Hair follicle dermal papilla cell (primary cell): ENCODE data around the gene ATP5F1D. TPM values are rescaled to one million over a fixed set of nuclear protein-coding genes. Genes with fewer than 3 reads are reported as not detected.

Experiments used
- total RNA-seq: library from RNA; depleted of rRNA; stranded (reverse); fragments of >200 nt; gene quantifications from 2 replicates; pipeline ENCODE4 v1.2.3, GENCODE V29; 2012

The ATP5F1D gene
- 10.5 and 14.0 TPM in 2 replicates for total RNA-seq

DNA sequence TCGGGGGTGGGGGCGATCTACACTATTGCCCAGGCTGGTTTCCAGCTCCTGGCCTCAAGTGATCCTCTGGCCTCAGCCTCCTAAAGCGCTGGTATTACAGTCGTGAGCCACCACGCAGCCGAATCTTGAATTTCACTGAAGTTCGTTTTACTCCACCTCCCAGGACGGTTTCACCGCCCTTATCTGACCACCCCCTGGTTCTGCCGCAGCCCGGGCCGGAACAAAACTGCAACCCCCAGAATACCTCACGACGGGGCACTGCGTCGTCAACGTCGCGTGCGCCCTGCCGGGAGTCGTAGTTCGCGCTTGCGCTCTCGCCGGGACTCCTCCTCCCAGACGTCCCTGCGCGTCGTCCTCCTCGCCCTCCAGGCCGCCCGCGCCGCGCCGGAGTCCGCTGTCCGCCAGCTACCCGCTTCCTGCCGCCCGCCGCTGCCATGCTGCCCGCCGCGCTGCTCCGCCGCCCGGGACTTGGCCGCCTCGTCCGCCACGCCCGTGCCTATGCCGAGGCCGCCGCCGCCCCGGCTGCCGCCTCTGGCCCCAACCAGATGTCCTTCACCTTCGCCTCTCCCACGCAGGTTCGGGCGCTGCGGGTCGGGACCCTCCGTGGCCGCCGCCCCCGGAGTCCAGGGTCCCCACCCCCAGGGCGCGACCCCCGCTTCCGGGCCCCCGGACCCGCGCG lies at the start of gene ATP5F1D:
Gene ATP5F1D, plus strand, starts transcription at position 335 of the 679 bp plus-strand sequence. Its CDS starts 100 bp downstream, at position 435.

DNA sequence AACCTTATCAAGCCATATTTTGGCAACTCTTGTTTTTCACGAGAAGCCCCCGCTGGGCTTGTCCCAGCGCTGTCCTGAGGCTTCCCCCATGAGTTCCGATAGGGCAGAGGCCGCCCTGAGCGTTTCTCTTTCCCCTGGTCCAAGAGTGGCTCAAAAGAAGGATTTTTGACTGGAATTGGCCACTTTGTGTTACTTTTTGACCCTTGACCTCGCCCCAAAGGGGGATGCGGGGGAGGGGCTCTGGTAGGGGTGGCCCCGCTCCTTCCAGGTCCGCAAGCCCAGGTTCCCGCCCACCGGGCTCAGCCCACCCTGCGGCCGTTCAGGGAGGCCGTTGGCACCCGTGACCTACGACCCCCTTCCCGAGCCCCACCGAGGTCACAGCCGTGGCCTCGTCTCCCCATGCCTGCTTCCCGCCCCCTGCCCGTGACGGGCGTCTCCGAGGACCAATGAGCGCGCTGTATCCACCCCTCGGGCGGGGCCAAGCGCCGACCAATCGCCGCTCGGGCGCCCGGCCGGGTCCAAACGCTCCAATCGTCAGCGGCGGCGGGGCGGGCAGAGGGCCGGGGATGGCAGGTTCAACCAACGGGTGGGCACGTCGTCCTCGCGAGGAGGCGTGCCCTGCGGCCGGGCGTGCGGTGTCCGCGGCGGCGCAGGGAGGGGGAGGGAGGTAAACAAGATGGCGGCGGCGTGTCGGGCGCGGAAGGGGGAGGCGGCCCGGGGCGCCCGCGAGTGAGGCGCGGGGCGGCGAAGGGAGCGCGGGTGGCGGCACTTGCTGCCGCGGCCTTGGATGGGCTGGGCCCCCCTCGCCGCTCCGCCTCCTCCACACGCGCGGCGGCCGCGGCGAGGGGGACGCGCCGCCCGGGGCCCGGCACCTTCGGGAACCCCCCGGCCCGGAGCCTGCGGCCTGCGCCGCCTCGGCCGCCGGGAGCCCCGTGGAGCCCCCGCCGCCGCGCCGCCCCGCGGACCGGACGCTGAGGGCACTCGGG lies 36.1 kb upstream of the ATP5F1D start, which contains the start of gene STK11:
Gene STK11, plus strand, starts transcription at position 665 of the 986 bp plus-strand sequence. CDS start 1,136 bp downstream, outside the sequence.

DNA sequence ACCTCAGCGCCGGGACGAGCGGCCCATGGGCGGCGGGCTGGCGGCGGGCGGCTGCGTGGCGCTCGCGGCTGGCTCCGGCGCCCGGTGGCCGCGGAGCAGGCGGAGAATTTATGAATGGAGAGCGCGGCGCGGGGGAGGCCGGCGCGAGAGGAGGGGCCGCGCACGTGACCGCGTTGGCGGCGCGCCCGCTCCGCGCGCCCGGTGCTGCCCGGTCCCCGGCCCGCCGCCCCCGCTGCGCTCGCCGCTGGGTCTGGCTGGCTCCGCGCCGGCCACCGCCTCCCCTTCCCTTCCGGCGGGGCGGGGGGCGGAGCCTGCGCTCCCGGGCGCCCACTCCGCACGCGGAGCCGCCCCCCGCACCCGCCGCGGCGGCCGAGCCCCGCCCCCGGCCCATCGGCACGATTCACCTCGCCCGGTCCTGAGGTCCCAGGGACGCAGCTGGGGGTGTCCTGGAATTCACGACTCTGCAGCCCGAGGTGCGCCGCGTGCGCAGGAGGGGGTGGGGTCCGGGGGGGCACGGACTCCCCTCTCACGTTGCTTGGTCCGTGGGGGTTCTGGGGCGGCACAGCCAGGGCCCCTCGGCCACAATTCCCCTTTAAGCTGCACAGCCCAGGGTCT lies 3.7 kb upstream of the ATP5F1D start, which contains the start of gene CBARP:
Gene CBARP, minus strand, starts transcription at position 252 of the 615 bp plus-strand sequence. CDS start 1,905 bp downstream, outside the sequence.

DNA sequence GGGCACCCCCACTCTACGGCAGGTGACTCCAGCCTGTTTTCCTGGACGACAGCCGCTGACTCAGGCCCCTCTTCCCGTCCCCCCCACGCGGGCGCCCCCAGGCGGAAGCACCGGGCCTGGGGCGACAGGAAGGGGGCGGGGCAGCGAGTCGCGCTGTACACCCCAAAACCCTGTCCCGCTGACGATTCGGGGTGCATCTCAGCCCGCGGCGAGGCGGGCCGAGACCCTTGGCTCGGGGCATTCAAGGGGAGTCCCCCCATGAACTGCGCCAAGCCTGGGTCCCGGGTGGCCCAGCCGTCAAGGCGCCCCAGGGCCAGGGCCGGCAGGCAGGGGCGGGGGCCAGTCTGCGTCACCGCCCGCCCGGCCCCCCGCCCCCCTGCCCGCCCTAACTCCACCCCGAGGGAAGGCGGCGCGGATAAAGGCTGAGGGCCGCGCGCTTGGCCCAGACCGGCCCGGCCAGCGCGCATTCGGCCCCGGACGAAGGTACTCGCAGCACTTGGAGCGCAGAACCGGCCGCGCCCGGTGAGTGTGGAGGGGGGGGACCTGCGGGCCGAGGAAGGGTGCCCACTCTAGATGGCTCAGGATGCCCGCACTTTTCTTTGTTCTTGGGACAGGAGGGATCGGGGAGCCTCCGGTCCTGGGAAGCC lies 6.7 kb downstream of the ATP5F1D start, which contains the start of gene MIDN:
Gene MIDN, plus strand, starts transcription at position 445 of the 647 bp plus-strand sequence. CDS start 1,714 bp downstream, outside the sequence.

DNA sequence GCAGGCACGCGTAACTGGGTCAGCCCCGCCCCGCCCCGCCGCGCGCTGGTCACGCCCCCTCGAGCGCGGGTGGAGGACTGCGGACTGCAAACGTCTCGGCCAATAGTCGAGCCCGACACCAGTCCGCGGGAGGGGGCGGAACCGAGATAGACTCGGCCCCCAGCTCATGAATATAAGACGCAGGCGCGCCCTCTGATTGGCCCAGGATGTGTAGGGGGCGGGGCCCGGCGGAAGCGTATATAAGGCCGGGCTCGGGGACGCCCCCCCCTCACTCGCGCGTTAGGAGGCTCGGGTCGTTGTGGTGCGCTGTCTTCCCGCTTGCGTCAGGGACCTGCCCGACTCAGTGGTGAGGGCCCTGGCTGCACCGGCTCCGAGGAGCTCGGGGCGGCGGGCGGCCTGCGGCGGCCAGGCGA lies 27.5 kb downstream of the ATP5F1D start, which contains the start of gene CIRBP:
Gene CIRBP, plus strand, starts transcription at position 268 of the 413 bp plus-strand sequence. CDS start 1,602 bp downstream, outside the sequence.

DNA sequence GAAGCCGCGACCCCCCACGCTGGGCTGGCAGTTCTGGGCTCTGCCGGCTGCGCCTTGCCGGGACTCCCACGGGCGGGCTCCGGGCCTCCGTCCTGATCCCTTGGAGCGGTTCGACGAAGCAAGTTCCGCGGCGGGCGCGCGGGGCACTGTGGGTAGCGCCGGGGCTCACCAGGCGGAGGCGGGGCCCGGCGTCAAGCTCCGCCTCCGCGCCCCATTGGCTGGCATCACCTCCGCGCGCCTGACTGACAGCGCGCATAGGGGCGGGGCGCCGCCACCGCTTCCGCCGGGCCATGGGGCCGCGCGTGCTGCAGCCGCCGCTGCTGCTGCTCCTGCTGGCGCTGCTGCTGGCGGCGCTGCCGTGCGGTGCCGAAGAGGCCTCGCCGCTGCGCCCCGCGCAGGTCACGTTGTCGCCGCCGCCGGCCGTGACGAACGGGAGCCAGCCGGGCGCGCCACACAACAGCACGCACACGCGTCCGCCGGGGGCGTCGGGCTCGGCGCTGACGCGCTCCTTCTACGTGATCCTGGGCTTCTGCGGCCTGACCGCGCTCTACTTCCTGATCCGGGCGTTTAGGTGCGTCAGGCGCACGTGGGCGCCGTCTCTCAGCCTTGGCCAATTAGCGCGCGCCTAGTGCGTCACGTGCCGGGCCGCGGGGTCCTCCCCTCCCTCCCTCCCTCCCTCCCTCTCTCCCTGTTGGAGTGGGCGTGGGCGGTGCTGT lies 33.9 kb downstream of the ATP5F1D start, which contains the start of gene FAM174C:
Gene FAM174C, plus strand, starts transcription at position 271 of the 716 bp plus-strand sequence. Its CDS starts 20 bp downstream, at position 291.

DNA sequence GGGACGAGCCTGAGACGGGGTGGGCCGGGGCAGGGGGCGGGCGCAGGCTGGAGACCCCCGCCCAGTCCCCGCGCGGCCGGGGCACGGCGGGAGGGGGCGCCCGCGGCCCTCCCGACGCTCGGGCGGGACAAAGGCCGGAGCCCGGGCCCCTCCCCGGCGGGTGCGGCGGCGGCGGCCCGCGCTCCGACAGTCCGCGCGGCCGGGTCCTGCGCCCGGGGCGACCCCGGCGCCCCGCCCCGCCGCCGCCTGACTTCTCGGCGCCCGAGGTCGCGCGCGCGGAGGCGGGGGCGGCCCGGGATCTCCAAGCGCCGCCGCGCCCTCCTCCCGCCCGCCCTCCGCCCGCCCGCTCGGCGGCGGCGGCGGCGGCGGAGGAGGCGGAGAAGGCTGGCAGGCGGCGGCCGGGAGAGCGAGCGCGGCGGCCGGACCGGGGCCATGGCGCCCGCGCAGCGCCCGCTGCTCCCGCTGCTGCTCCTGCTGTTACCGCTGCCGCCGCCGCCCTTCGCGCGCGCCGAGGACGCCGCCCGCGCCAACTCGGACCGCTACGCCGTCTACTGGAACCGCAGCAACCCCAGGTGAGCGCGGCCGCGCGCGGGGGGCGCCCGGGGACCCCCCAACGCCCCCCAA lies 44.3 kb downstream of the ATP5F1D start, which contains the start of gene EFNA2:
Gene EFNA2, plus strand, starts transcription at position 137 of the 624 bp plus-strand sequence. Its CDS starts 296 bp downstream, at position 433.

Other genes with a start within 250 kb of the ATP5F1D start
- 0.85 and 1.5 TPM in 2 replicates for gene GRIN3B, start 241.3 kb upstream of the ATP5F1D start, total RNA-seq
- 92.7 and 94.6 TPM in 2 replicates for gene TMEM259, start 220.6 kb upstream of the ATP5F1D start, total RNA-seq
- not detected in 2 replicates for gene RNU6-2, start 220.2 kb upstream of the ATP5F1D start, total RNA-seq
- gene CNN2, start 215.1 kb upstream of the ATP5F1D start, total RNA-seq = 745 and 827 TPM in 2 replicates
- 8.3 and 9.4 TPM in 2 replicates for gene ABCA7, start 201.6 kb upstream of the ATP5F1D start, total RNA-seq
- gene ARHGAP45, start 174.6 kb upstream of the ATP5F1D start, total RNA-seq = 0.65 and 1.5 TPM in 2 replicates
- gene POLR2E, start 146.4 kb upstream of the ATP5F1D start, total RNA-seq = 86.5 and 134 TPM in 2 replicates
- 238 and 301 TPM in 2 replicates for gene GPX4, start 137.8 kb upstream of the ATP5F1D start, total RNA-seq
- gene SBNO2, start 67.5 kb upstream of the ATP5F1D start, total RNA-seq = 109 and 130 TPM in 2 replicates
- 90.2 and 94.1 TPM in 2 replicates for gene STK11, start 36.0 kb upstream of the ATP5F1D start, total RNA-seq
- 3.2 and 4.2 TPM in 2 replicates for gene CBARP, start 3.7 kb upstream of the ATP5F1D start, total RNA-seq
- 32.1 and 35.4 TPM in 2 replicates for gene MIDN, start 6.8 kb downstream of the ATP5F1D start, total RNA-seq
- 234 and 348 TPM in 2 replicates for gene CIRBP, start 27.6 kb downstream of the ATP5F1D start, total RNA-seq
- gene FAM174C, start 33.8 kb downstream of the ATP5F1D start, total RNA-seq = 13.1 and 15.2 TPM in 2 replicates
- not detected in 2 replicates for gene EFNA2, start 44.1 kb downstream of the ATP5F1D start, total RNA-seq
- 36.2 and 47.1 TPM in 2 replicates for gene NDUFS7, start 142.2 kb downstream of the ATP5F1D start, total RNA-seq
- 24.2 and 28.8 TPM in 2 replicates for gene GAMT, start 159.8 kb downstream of the ATP5F1D start, total RNA-seq
- gene DAZAP1, start 165.8 kb downstream of the ATP5F1D start, total RNA-seq = 50.6 TPM in 2 replicates
- gene RPS15, start 196.6 kb downstream of the ATP5F1D start, total RNA-seq = 301 and 458 TPM in 2 replicates
- 0.49 and 0.81 TPM in 2 replicates for gene APC2, start 208.4 kb downstream of the ATP5F1D start, total RNA-seq
- gene C19orf25, start 237.5 kb downstream of the ATP5F1D start, total RNA-seq = 27.8 and 37.2 TPM in 2 replicates
- 2.3 and 2.8 TPM in 2 replicates for gene PCSK4, start 248.6 kb downstream of the ATP5F1D start, total RNA-seq
- gene REEP6, start 249.4 kb downstream of the ATP5F1D start, total RNA-seq = 1.3 and 1.8 TPM in 2 replicates